Urinary bladder (tissue), 4 donors: ENCODE results near the gene IL17A. TPM values are rescaled to one million over a fixed set of nuclear protein-coding genes. Genes with fewer than 3 reads are reported as not detected.
"Not testable (repeated sequence)": the region's sequence is repeated elsewhere in the genome, so short reads cannot be mapped to it uniquely, and the experiment has no call there.

Source experiments
- DNase-seq: peaks from one replicate; pipeline ENCODE4 v3.0.0-alpha.2; 2015; ENCODE audit errors: extremely low spot score
- H3K27ac ChIP-seq: one replicate; pipeline ENCODE4 v1.5.1; 2013; ENCODE audit warnings: low read depth, mild to moderate bottlenecking, moderate library complexity
- H3K36me3 ChIP-seq: one replicate; pipeline ENCODE4 v1.6.1; 2013; ENCODE audit warnings: mild to moderate bottlenecking, moderate library complexity; ENCODE audit not compliant: insufficient read depth
- H3K4me1 ChIP-seq: one replicate; pipeline ENCODE4 v1.6.1; 2013; ENCODE audit warnings: mild to moderate bottlenecking, moderate library complexity; ENCODE audit not compliant: insufficient read depth
- H3K4me3 ChIP-seq: one replicate; pipeline ENCODE4 v1.5.1; 2013; ENCODE audit warnings: low read depth, low read length
- WGBS: extraction: QIAGEN DNeasy Blood & Tissue Kit; methylation state at CpG from one replicate; pipeline ENCODE4 v1.1.7; 2013; 5-methylcytosine and 5-hydroxymethylcytosine counted together
- polyA plus RNA-seq: library from polyadenylated mRNA; stranded (reverse); fragments of 200-250 nt; gene quantifications from one replicate; pipeline ENCODE4 v1.2.3, GENCODE V29; 2013
- total RNA-seq: library from RNA; depleted of rRNA; stranded (reverse); fragments of >200 nt; gene quantifications from one replicate; pipeline ENCODE4 v1.2.3, GENCODE V29; 2014
- donor health status: healthy with polysubstance abuse.
- donor health status: healthy.

Gene IL17A
- total and polyA plus RNA-seq, 2 donors: not detected

- 62% methylated on average over 5 of the region's 5 CpGs for WGBS
- Histone ChIP-seq H3K36me3 (no peaks in the 10 kb centered on the region), H3K27ac (no peak overlapping the region), H3K4me3 (no peak overlapping the region), H3K4me1 (no peaks in the 10 kb centered on the region)
- no peak for DNase-seq
Observed at GRCh38 chr6:52180787-52181558, 5.2 kb upstream of the IL17A start.

- WGBS: 18% methylated on average over 3 of the region's 3 CpGs
- Histone ChIP-seq H3K36me3 (no peaks in the 10 kb centered on the region), H3K27ac (no peak overlapping the region), H3K4me1 (no peaks in the 10 kb centered on the region), H3K4me3 (no peak overlapping the region)
- DNase-seq: no peak
Observed at GRCh38 chr6:52183131-52183713, 3.0 kb upstream of the IL17A start.

GRCh38 chr6:52186480-52186879, 305 bp downstream of the IL17A start:
- Histone ChIP-seq H3K27ac (no peak overlapping the region), H3K4me1 (no peaks in the 10 kb centered on the region), H3K36me3 (no peaks in the 10 kb centered on the region), H3K4me3 (no peak overlapping the region)
- WGBS: 80% methylated on average over 5 of the region's 5 CpGs
- DNase-seq: no peak

GRCh38 chr6:52187098-52187497, 923 bp downstream of the IL17A start:
- DNase-seq: no peak
- Histone ChIP-seq H3K36me3 (no peaks in the 10 kb centered on the region), H3K4me3 (no peak overlapping the region), H3K4me1 (no peaks in the 10 kb centered on the region), H3K27ac (no peak overlapping the region)
- WGBS: 94% methylated on average over 1 of the region's 1 CpG

DNA sequence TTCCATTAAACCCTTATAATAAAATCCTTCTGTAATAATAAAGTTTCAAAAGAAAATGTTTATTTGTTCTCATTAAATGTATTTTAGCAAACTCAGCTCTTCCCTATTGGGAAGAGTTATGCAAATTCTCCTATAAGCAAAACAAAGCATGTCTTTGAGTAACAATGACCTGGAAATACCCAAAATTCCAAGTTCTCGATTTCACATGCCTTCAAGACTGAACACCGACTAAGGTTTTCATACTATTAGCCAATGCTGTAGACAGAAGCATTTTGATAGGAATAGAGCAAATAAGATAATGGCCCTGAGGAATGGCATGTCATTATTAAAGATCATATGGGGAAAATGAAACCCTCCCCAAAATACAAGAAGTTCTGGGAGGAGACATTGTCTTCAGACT, 3.8 kb downstream of the IL17A start:
- Histone ChIP-seq H3K4me1 (no peaks in the 10 kb centered on the region), H3K36me3 (no peaks in the 10 kb centered on the region), H3K4me3 (no peak overlapping the region), H3K27ac (no peak overlapping the region)
- WGBS: 83% methylated on average over 2 of the region's 2 CpGs
- no peak for DNase-seq

GRCh38 chr6:52190409-52190808, 4.2 kb downstream of the IL17A start:
- no peaks in the 10 kb centered on the region for H3K4me1 ChIP-seq
- no peak overlapping the region for H3K27ac ChIP-seq
- no peak for DNase-seq
- WGBS: 78% methylated on average over 3 of the region's 3 CpGs
- H3K36me3 ChIP-seq: no peaks in the 10 kb centered on the region
- H3K4me3 ChIP-seq: no peak overlapping the region

- no peak for DNase-seq
- no peaks in the 10 kb centered on the region for H3K4me1 ChIP-seq
- 62% methylated on average over 3 of the region's 3 CpGs for WGBS
- H3K4me3 ChIP-seq: no peak overlapping the region
- H3K36me3 ChIP-seq: no peaks in the 10 kb centered on the region
- H3K27ac ChIP-seq: no peak overlapping the region
Observed at GRCh38 chr6:52191824-52192223, 5.6 kb downstream of the IL17A start.

DNA sequence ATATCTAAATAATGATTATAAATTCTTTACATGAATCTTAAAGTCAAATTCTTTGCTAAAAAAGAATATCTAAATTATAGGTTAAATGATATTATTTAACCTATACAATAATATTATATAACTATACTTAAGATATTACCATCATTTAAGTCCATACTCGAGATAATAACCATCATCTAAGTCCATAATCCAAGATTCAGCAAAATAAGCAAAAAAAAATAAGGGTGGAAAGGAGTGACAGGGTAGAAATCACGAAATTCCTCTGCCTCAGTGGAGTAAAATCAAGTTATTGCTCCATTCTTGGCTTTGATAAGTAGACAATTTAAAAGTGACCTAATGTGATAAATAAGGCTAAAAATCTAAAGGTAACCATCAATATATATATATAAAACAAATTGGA, 9.7 kb downstream of the IL17A start:
- no peak for DNase-seq
- H3K4me1 ChIP-seq: no peaks in the 10 kb centered on the region
- 50% methylated on average over 2 of the region's 2 CpGs for WGBS
- no peak overlapping the region for H3K4me3 ChIP-seq
- no peak overlapping the region for H3K27ac ChIP-seq
- no peaks in the 10 kb centered on the region for H3K36me3 ChIP-seq

DNA sequence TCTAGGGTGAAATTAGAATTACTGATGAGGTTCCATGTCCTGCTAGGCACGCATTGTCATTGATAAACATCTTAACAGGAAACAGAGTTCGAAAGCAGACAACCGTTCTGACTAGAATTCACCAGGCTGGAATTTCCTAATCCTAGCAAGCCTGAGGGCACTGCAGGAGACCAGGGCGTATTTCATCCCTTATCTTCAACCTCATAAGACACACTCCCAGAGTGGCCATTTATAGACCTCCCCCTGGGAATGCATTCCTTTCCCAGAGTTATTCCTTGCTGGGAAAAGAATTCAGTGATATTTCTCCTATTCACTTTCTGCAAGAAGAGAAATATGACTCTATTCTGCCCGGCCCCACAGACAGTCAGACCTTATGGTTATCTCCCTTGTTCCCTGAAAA, 13.9 kb downstream of the IL17A start:
- not testable (repeated sequence) for DNase-seq, H3K4me1 ChIP-seq, H3K27ac ChIP-seq, H3K36me3 ChIP-seq, H3K4me3 ChIP-seq
- 59% methylated on average over 5 of the region's 5 CpGs for WGBS

DNA sequence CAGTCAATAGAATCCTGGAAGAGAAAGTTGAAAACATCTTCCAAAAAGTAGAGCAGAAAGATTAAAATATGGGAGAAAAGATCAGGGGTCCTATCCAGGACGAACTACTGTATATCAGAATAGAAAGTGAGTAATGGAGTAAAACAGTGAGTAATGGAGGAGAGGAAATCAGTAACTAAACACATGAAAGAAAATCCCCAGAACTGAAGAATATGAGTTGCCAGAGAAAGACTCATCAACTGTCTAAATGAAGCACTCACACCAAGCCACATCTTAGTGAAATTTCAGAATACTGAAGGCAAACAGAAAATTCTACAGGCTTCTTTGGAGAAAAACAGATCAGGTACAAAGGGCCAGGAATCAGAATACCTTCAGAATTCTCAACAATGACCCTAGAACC, 14.9 kb downstream of the IL17A start:
- Histone ChIP-seq H3K4me1 (no peaks in the 10 kb centered on the region), H3K36me3 (no peaks in the 10 kb centered on the region), H3K4me3 (no peak overlapping the region), H3K27ac (no peak overlapping the region)
- 69% methylated on average over 1 of the region's 1 CpG for WGBS
- DNase-seq: no peak

GRCh38 chr6:52201493-52201892, 15.3 kb downstream of the IL17A start:
- Histone ChIP-seq H3K36me3 (no peaks in the 10 kb centered on the region), H3K4me3 (no peak overlapping the region), H3K4me1 (no peaks in the 10 kb centered on the region), H3K27ac (no peak overlapping the region)
- DNase-seq: no peak

GRCh38 chr6:52207066-52207465, 20.9 kb downstream of the IL17A start:
- H3K4me1 ChIP-seq: no peaks in the 10 kb centered on the region
- H3K4me3 ChIP-seq: no peak overlapping the region
- no peak for DNase-seq
- no peaks in the 10 kb centered on the region for H3K36me3 ChIP-seq
- H3K27ac ChIP-seq: no peak overlapping the region
- 92% methylated on average over 2 of the region's 2 CpGs for WGBS

DNA sequence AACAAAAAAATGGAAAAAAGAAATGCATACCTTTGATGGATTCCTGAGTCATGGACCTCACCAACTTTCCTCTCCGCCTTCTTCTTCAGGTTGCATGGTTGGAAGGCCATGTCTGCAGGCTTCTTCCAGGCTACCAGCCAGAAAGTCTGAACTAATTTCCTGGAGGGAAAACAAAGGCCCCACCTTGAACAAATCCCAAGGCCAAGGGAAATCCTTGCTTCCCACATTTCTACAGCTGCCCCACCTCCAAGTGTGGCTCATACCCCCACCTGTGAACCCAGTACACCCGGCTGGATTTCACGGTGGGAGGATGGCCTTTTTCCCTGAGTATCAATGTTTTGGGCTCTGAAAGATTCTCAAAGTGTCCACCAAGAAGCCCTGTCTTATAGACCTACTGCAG, 22.4 kb downstream of the IL17A start:
- Histone ChIP-seq H3K4me3 (no peak overlapping the region), H3K4me1 (no peaks in the 10 kb centered on the region), H3K27ac (no peak overlapping the region), H3K36me3 (no peaks in the 10 kb centered on the region)
- 84% methylated on average over 3 of the region's 3 CpGs for WGBS
- DNase-seq: no peak

GRCh38 chr6:52209770-52210169, 23.6 kb downstream of the IL17A start:
- Histone ChIP-seq H3K27ac (no peak overlapping the region), H3K4me3 (no peak overlapping the region), H3K4me1 (no peaks in the 10 kb centered on the region), H3K36me3 (no peaks in the 10 kb centered on the region)
- DNase-seq: no peak
- 67% methylated on average over 2 of the region's 2 CpGs for WGBS
